C4-2B (cell line): ENCODE measurements around the gene HNRNPH1.
"Not testable (repeated sequence)": the region's sequence is repeated elsewhere in the genome, so short reads cannot be mapped to it uniquely, and the experiment has no call there.

ENCODE experiments used
- H3K27ac ChIP-seq: fragments of 450-650 bp; 2 replicates; pipeline ENCODE4 v1.5.1; 2017
- CTCF ChIP-seq: fragments of 450-650 bp; conservative IDR thresholded peaks from 2 replicates; pipeline ENCODE4 v1.5.1; 2017; ENCODE audit warnings: mild to moderate bottlenecking
- ZFX ChIP-seq: fragments of 450-650 bp; IDR thresholded peaks from 2 replicates; pipeline ENCODE4 v1.6.1; 2017

HNRNPH1 gene

GRCh38 chr5:179634370-179635172 is 11.1 kb upstream of the HNRNPH1 start:
- not testable (repeated sequence) for H3K27ac ChIP-seq

- peak overlapping the region; percentile 70 for H3K27ac ChIP-seq
These were observed 10.3 kb upstream of the HNRNPH1 start for GRCh38 chr5:179633501-179634369.

GRCh38 chr5:179624841-179625271 is 1.4 kb upstream of the HNRNPH1 start:
- peak overlapping the region; percentile 100 for H3K27ac ChIP-seq
- TF ChIP-seq CTCF (no peak), ZFX (no peak)

GRCh38 chr5:179623906-179624741 is 653 bp upstream of the HNRNPH1 start:
- H3K27ac ChIP-seq: peak overlapping the region; percentile 100
- TF ChIP-seq ZFX (peak; percentile 91), CTCF (no peak)

- H3K27ac ChIP-seq: peak overlapping the region; percentile 100; the same call in 1 of the 2 replicates
- TF ChIP-seq CTCF (no peak), ZFX (no peak)
These were observed 1.8 kb downstream of the HNRNPH1 start for GRCh38 chr5:179621551-179622214.

- no peak for TF ChIP-seq CTCF
- H3K27ac ChIP-seq: no peak overlapping the region
These were observed 2.6 kb downstream of the HNRNPH1 start for GRCh38 chr5:179620703-179621350.

GRCh38 chr5:179620293-179620692 is 3.2 kb downstream of the HNRNPH1 start:
- TF ChIP-seq ZFX (no peak), CTCF (no peak)
- no peak overlapping the region for H3K27ac ChIP-seq
